ENCODE data around the gene PPP1R12B. TPM values are rescaled to one million over a fixed set of nuclear protein-coding genes. Genes with fewer than 3 reads are reported as not detected.
"Not testable (repeated sequence)": the region's sequence is repeated elsewhere in the genome, so short reads cannot be mapped to it uniquely, and the experiment has no call there.

The PPP1R12B gene
- polyA plus RNA-seq, 3 donors, result 2.8 to 9.8 (median 8.1) TPM

DNA sequence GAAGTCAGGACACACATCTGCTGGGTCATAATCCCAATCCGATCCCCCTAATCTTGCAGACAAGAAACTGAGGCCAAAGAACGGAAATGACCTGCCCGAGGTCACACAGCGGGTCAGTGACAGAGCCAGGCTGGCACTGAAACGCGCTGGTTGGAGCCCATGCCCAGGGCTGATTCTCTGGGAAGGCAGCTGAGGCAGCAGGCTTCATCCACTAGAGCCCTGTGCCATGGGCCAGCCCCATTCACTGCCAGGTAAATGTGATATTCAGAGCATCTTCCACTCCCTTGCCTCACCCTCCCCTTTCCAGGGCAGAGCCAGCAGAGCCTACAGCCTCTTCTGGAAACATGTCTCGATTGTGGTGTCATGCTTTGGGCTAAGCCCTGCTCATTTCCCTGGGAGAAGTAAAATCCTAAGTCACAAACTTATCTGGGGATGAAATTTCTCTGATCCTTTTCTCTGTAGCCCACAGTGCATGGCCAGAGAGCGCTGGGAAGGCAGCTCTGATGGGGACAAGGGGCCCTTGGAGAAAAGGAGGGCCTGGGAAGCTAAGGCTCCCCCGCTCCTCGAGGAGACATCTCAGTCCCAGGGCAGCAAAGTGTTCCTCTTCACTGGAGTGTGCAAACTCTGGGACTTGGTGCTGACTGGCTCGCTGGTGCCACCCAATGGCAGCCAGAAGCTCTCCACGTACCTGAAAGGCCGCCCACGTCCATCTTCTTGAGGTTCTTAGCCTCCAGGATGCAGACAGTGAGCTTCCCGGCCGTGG, 251.4 kb downstream of the PPP1R12B start:
- WGBS, 3 donors, result 54 to 56% (median 55%) methylated on average over 16 of the region's 16 CpGs
- no peak overlapping the region for H3K27ac ChIP-seq (ENCODE audit: low read depth, low read length)

DNA sequence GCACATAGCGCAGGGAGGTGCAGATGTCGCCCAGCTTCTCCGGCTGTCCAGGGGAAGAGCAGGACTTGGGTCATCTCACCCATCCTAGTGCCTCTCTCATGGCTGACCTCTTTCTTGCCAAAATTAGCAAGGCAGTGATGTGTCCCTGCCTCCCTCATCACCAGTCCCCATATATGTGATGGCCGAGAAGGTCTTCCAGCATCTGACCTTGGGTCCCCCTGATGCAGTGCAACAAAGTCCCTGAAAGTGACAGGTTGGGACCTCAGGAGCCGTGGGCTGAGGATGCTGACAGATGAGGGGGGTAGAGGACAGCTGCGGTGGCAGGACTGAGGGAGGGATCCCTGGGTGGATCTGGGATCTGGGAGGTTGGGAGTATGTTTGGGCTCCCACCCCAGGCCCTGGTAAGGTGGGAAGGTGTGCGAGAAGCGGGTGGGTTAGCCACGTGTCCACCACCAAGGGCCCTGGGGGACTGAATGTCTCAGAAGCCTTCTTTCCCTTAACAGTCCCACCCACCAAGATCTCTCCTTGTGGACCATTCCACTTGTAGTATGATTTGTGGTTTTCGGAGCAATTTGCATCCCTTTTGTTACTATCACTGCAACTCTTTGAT, 252.0 kb downstream of the PPP1R12B start:
- WGBS, 3 donors, result 85 to 91% (median 90%) methylated on average over 10 of the region's 10 CpGs
- no peak overlapping the region for H3K27ac ChIP-seq (ENCODE audit: low read depth, low read length)

DNA sequence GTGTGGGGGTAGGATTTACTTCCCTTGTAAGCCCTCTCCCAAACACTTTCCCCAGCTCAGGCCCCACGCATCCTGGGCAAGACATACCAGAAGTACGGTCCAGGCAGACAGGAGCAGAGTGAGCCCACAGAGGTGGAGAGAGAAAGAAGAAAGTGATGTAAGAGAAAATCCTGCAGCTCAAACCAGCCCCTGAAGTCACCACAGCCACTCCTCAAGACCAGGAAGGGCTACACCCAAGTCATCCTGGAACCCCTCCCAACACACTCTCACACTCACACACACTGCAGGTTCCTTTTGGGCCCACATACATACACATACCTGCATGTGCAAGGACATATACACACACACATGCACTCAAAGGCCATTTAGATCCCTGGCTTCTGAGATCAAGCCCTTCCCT, 254.9 kb downstream of the PPP1R12B start:
- H3K27ac ChIP-seq (ENCODE audit: low read depth, low read length), result no peak overlapping the region
- 93 to 97% (median 94%) methylated on average over 2 of the region's 2 CpGs for WGBS, 3 donors

DNA sequence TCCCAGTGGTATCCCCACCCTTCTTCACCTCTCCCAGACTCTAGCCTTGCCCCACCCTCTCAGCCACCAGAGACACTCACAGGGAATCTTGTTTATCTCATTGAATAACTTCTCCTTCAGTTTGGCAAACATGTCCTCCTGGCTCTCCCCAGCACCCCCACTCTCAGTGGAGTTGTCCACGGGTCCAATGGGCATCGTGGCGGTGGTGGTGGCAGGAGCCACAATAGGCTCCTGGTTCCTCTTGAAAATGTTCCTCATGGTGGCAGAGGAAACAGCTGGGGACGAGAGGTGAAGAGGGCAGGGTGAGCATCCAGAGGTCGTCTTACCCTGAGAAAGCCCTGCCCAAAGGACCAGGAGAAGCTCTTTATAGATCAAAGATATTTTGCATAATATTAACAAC, 257.0 kb downstream of the PPP1R12B start:
- 70 to 84% (median 78%) methylated on average over 5 of the region's 5 CpGs for WGBS, 3 donors
- H3K27ac ChIP-seq (ENCODE audit: low read depth, low read length), result no peak overlapping the region

DNA sequence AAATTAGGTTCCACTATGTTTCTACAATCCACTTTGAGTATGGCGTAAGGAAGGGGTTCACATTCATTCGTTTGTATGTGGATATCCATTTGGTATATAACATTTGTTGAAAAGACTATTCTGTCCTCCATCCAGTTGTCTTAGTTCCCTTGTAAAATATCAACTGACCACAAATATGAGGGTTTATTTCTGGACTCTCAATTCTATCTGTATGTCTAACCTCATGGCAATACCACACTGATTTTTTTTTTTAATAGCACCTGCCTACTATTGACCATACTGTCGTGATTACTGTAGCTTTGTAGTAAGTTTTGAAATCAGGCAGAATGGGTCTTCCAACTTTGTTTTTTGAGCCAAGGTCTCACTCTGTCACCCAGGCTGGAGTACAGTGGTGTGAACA, 263.5 kb downstream of the PPP1R12B start:
- 92 to 99% (median 98%) methylated on average over 3 of the region's 3 CpGs for WGBS, 3 donors
- H3K27ac ChIP-seq (ENCODE audit: low read depth, low read length), result not testable (repeated sequence)

DNA sequence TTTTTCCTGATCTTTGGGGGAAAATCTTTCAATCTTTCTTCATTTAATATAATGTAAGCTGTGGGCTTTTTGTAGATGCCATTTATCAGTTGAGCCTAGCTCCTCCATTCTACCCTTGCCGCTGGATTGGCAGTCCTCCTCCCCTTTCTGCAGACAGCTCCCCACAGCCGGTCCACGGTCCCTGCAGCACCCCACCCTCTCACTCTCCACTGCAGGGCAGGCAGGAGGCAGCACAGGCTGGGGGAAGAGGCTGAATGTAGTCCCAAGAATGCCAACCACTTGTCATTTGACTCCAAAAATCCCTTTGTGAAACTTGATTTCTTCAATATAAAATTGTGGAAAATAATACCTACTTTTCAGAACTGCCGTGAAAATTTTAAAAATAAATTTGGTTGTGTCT, 265.1 kb downstream of the PPP1R12B start:
- WGBS, 3 donors, result 90 to 99% (median 97%) methylated on average over 4 of the region's 4 CpGs
- no peak overlapping the region for H3K27ac ChIP-seq (ENCODE audit: low read depth, low read length)

DNA sequence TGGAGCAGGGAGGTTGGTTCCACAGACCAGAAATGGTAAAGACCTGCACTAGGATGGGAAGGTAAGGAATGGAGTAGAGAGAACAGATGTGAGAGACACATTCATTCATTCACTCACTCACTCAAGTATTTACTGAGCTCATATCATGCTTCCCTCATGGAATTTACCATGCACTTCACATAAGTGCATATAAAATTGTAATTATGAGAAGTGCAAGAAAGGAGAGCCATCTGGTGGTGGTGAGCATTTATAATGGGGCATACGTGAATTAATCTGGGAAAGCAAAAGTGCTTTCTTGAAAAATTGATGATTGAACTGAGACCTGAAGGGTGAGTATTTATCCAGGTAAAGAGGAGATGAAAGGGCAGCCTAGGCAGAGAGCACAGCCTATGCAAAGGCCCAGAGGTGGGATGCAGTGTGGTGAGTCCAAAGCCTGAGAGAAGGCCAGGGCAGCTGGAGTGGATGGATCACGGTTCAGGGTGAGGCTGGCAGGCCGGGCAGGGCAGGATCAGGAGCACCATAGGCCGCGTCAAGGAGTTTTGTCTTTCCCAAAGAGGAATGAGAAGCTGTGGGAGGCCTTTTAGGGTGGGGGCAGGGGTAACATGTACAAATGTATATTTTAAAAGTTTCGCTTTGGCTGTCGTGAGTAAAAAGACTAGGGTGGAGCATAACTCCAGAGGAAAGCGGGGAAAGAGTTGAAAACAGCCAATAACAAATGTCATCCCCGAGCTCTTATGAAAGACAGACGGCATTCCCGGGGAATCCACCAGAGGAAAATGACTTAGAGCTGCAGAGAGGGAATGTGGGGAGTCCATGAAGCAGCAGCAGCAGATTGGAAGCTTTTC, 266.1 kb downstream of the PPP1R12B start:
- 73 to 85% (median 79%) methylated on average over 11 of the region's 11 CpGs for WGBS, 3 donors
- not testable (repeated sequence) for H3K27ac ChIP-seq (ENCODE audit: low read depth, low read length)

DNA sequence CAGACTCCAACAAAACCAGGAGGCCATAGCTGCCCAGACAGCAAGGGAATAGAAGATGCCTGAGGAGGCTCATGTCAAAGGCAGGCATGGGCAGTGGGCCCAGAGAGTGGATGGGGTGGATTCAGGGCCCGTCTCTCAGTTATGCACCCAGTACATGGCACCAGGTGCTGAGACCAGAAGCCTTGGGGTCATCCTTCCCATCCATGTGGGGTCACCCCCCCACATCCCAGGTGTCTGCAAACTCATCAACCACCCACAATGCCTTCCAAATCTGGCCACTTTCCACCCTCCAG, 266.7 kb downstream of the PPP1R12B start:
- 56 to 85% (median 73%) methylated on average over 1 of the region's 1 CpG for WGBS, 3 donors
- H3K27ac ChIP-seq (ENCODE audit: low read depth, low read length), result not testable (repeated sequence)

DNA sequence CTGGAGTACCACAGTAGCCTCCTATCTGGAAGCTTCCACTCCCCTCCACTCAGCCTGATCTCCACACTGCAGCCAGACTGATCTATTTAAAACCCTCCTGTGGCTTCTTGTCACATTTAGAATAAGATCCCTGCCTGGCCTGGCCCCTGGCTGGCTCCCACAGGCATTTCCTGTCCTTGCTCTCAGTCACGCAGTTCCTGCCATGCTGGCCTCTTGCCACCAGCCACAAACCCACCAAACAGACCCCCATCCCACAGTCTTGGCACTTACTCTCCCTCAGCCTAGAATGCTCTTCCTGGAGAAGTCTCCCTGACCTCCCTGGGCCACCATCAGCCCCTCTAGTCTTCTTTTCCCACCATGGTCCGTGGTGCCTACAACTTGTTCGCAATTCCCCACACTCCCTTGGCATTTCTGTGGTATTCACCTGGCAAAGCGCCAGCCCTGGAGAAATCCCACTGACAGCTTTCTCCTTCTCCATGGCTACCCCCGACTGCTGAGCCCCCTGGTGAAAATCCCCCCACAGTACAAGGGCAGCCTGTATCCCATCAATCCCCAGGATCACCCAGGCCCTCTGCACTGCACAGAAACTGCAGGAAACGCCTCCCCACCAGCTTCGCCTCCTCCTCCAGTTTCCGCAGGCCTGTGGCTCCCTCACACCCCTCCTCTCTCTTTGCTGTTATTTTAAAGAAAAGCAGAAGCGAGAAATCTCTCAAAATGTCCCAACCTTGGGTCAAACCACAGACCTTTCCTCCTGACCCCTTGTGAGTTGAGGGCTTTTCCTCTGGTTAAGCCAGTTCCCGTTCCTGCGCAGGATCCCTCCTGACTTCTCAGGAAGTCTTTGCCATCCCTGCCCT, 267.2 kb downstream of the PPP1R12B start:
- WGBS, 3 donors, result 23 to 71% (median 31%) methylated on average over 11 of the region's 11 CpGs

DNA sequence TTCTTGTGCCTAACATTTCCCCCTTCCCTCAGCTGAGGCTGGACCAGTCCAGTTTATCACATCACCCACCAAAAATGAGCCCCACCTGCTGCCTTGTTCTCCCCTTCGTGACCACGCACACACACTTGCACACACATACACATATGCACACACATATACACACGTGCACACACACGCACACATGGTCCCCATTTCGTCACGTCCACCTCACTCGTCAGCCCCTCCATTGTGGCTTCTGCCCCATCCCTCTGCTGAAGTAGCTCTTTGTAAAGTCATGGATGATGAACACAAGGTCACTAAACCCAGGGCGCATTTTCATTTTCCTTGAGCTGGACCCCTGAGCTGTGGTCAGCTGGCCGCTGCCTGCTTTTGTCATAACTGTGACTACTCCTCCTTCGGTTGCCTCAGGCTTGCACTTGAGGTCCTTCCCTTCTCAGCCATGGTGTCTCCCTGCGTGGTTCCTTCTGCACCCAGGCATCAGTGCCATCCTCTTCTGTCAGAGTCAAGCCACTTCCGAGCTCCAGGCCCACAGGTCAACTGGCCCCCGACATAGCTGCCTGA, 267.9 kb downstream of the PPP1R12B start:
- WGBS, 3 donors, result 67 to 89% (median 69%) methylated on average over 13 of the region's 13 CpGs
- H3K27ac ChIP-seq (ENCODE audit: low read depth, low read length), result no peak overlapping the region

More for the DNA sequence above, 267.2 kb downstream of the PPP1R12B start:
- H3K27ac ChIP-seq (ENCODE audit: low read depth, low read length), result no peak overlapping the region

DNA sequence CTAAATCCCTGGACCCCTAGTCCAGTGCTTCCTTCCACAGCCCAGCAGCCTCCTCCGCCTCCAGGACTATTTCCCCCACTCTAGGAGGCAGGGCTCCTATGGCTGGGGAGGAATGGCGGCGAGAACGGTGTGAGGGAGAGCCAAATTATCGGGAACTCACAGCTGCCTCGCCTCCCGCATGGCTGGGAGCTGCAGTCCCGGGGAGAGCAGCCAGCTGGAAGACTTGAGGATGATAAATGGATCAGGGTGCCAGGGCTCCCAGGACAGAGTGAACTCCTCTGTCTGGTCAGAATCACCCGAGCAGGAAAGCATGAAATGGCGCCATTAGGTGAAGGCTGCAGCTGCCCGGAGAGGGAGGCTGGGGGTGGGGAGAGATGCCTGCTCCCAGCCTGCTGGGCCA, 270.5 kb downstream of the PPP1R12B start:
- H3K27ac ChIP-seq (ENCODE audit: low read depth, low read length), result not testable (repeated sequence)
- WGBS, 3 donors, result 24 to 67% (median 62%) methylated on average over 11 of the region's 11 CpGs

DNA sequence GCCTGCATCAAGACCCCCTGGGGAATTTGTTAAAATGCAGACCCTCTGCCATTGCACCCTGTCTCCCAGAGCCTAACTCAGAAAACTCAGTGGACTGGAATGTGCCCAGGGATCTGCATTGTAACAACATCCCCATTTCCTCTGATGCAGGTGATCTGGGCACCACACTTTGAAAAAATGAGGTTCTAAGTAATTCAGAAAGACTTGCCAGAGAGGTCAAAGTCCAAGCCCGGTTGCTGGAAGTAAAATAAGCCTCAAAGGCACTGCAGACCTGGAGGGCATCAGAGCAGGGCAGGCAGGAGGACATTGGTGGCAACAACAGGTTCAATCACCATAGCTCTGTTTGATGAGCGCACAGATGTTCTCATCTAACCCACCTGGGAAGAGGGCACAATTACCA, 271.0 kb downstream of the PPP1R12B start:
- WGBS, 3 donors, result 60 to 89% (median 80%) methylated on average over 2 of the region's 2 CpGs
- no peak overlapping the region for H3K27ac ChIP-seq (ENCODE audit: low read depth, low read length)

DNA sequence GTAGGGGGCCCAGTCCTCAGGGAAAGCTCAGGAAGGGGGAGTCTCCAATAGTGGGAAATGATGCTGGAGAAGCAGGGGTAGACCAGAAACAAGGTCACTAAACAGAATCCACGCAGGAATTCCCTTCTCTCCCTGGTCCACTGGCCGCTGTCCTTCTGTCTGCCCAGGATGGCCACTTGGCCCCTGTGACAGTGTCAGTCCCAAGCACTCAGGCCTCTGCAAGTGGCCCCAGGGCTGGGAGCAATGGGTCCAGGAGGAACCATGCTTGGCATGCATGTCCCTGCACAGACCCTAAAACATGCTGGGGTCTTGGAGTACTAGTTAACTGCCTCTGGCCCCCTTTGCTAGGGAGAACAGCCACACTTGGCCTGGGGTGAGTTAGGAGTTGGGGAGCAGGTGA, 271.5 kb downstream of the PPP1R12B start:
- not testable (repeated sequence) for H3K27ac ChIP-seq (ENCODE audit: low read depth, low read length)

DNA sequence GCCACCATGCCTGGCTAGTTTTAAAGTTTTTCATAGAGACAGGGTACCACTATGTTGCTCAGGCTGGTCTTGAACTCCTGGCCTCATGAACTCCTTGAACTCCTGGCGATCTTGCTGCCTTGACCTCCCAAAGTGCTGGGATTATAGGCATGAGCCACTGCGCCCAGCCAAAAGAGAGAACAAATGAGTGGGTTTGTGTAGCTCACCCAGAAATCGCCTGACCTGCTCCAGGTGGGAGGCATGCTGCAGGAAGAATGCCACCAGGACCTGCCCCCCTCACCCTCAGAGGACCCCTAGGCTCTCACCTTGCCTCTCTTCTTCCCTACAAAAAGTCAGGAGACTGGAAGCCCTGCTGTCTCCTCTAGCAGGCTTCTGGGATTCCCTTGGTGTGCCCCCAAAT, 272.9 kb downstream of the PPP1R12B start:
- 92 to 98% (median 94%) methylated on average over 3 of the region's 3 CpGs for WGBS, 3 donors
- H3K27ac ChIP-seq (ENCODE audit: low read depth, low read length), result no peak overlapping the region

More for the DNA sequence above, 271.5 kb downstream of the PPP1R12B start:
- 86 to 100% methylated on average over 1 to 2 of the region's 2 CpGs; no CpG with 5 or more reads in 1 of the 3 donors for WGBS, 3 donors

DNA sequence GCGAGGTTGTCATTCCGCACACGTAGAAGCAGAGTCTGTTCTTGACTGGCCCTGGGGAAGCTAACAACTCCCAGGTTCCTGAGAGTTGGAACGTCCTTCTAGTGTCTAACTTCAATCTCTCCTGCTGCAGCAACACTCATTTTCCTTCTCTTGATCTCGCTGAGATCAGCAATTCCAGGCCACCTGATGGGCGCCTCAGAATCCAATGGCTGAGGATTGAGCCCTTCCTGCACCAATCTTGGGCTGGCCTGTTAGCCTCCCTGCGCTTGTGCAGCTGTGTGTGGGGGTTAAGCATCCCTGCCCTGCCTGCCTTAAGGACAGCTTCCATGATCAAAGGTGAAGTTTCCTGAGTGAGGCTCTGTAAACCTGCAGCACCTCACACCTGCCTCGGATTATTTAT, 273.9 kb downstream of the PPP1R12B start:
- no peak overlapping the region for H3K27ac ChIP-seq (ENCODE audit: low read depth, low read length)
- 90 to 97% (median 90%) methylated on average over 8 of the region's 8 CpGs for WGBS, 3 donors

DNA sequence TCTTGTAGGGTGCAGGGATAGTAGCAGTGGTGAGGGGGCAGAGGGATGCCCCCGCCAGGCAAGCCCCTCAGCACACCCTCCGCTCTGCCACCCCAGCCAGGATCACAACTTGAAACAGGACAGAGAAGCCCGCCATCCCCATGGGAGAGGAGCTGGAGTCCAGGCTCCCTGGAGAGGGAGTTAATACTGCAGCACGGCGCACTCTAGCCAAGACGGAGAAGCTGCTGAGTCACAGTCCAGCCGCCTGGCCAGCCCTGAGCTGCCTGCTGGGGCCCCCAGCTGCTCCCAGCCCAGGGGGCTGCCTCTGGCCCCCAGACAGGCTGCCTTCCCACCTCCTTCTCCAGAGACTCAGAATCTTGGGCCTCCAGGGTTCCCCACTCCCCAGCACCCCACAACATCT, 274.6 kb downstream of the PPP1R12B start:
- 24 to 56% (median 48%) methylated on average over 7 of the region's 7 CpGs for WGBS, 3 donors
- no peak overlapping the region for H3K27ac ChIP-seq (ENCODE audit: low read depth, low read length)

DNA sequence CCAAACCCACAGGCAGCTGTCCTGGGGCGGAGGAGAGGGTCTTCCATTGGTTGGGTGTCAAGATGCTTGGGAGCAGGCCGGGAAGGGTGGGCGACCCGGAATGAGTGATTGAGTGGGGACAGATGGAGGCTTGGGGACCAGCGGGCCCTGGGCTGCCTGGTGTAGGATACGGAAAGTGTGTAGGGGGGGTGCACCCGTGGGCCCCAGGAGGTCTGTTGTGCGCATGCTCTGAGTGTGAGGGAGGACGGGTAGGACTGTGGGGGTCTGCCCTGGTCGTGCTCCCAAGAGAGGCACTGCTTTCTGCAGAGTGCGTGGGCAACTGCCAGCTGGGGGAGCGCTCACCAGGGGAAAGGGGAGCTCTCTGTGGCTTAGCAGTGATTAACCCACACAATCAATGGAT, 275.0 kb downstream of the PPP1R12B start:
- 60 to 83% (median 63%) methylated on average over 10 to 12 of the region's 12 CpGs for WGBS, 3 donors
- not testable (repeated sequence) for H3K27ac ChIP-seq (ENCODE audit: low read depth, low read length)

DNA sequence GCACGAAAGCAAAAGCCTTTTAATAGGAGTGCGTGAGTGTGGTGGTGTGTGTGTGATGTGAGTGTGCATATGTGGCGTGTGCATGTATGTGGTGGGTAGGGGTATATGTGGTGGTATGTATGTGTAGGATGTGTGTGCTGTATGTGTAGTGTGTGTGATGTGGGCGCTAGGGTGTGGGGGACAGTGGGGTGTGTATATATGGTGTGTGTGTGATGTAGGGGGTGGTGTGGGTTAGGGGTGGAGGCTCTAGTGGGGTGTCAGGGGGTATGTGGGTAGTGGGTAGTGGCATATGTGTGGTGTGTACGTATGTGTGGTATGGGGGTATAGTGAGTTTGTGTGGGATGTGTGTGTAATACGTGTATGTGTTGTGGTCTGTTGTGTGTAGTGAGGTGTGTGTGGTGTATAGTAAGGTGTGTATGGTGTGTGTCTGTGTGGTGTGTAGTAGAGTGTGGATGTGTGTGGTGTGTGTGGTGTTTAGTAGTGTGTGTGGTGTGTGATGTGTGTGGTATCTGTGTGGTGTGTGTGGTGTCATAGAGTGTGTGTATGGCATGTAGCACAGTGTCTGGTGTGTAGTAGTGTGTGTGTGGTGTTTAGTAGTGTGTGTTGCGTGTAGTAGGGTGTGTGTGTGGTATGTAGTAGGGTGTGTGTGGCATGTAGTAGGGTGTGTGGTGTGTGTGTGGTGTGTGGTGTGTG, 275.7 kb downstream of the PPP1R12B start:
- no peak overlapping the region for H3K27ac ChIP-seq (ENCODE audit: low read depth, low read length)
- WGBS, 3 donors, result 85 to 90% (median 89%) methylated on average over 7 of the region's 7 CpGs

All from adipose tissue (tissue), 3 donors.